ENCODE results near the gene BRD3OS. TPM values are rescaled to one million over a fixed set of nuclear protein-coding genes. Genes with fewer than 3 reads are reported as not detected.
A peak's percentile ranks its signal among the peaks of the same experiment; 100 is the strongest.

Gene BRD3OS
- total and polyA plus RNA-seq, 2 of the 13 experiments (the other 11 are each of a cell fraction or from before 2014, with no cell fraction given) = 4.9 to 5.7 TPM

DNA sequence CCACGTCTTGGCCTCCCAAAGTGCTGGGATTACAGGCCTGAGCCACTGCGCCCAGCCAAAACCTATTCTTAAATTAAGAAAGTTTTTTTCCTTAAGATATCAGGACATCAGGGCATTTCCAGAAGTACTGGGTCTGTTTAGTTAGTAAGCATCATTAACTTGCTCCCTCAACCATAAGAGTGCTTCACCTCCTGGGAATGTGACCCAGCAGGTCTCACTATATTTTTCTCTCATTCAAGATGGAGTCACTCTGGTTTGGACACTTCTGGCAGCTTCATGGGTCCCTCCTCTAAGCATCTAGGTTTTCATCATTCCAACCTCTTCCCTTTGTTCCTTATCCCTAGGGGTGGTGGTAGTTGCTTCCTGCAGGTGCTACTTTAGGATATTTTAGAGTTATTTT lies 10.3 kb upstream of the BRD3OS start (continued):
- TF ChIP-seq, protein P1, sequence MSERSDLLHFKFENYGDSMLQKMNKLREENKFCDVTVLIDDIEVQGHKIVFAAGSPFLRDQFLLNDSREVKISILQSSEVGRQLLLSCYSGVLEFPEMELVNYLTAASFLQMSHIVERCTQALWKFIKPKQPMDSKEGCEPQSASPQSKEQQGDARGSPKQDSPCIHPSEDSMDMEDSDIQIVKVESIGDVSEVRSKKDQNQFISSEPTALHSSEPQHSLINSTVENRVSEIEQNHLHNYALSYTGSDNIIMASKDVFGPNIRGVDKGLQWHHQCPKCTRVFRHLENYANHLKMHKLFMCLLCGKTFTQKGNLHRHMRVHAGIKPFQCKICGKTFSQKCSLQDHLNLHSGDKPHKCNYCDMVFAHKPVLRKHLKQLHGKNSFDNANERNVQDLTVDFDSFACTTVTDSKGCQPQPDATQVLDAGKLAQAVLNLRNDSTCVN (CRISPR knock-in tag; IDR thresholded peaks at IDR 0.05; ENCODE audit: borderline replicate concordance) = no peak
- no peak for TF ChIP-seq AGO2 (optimal IDR thresholded peaks at IDR 0.05; ENCODE audit: low read depth, low read length)
- TF ChIP-seq ZNF367 (CRISPR knock-in tag; IDR thresholded peaks at IDR 0.05; ENCODE audit: borderline replicate concordance) = no peak

GRCh38 chr9:134024214-134024792 lies 978 bp upstream of the BRD3OS start:
- POLR2A ChIA-PET = interaction anchor here (0.5 to 1.3 kb wide), 9 partner anchors 31 to 654 kb away, joined by 3 to 5 read pairs (median 4); no protein-coding TSS in a partner anchor
- Histone ChIP-seq H3K27ac (ENCODE audit: extremely low read length, insufficient read depth, low read length) (no peak overlapping the region), H3K4me3 (replicated peaks in 1 of 3; ENCODE audit: insufficient read depth in 1 of 3, low read depth in 2 of 3, low read length in 3 of 3) (no peak overlapping the region), H3K4me1 (ENCODE audit: insufficient read depth, low read length) (peaks cover 26% of the 10 kb centered on the region), H4K20me1 (ENCODE audit: insufficient read depth, low read length) (no peaks in the 10 kb centered on the region), H3K27me3 (ENCODE audit: control insufficient read depth in 1 of 2, insufficient read depth in 2 of 2, low read length in 2 of 2) (no peaks in the 10 kb centered on the region), H3K36me3 (replicated peaks in 1 of 2; ENCODE audit: control insufficient read depth in 1 of 2, insufficient read depth in 2 of 2, low read length in 2 of 2) (no peaks in the 10 kb centered on the region; a peak in 1 of 5 replicates), H3K9me3 (ENCODE audit: low read length) (no peaks in the 10 kb centered on the region), H2AFZ (ENCODE audit: low read length) (no peak overlapping the region), H3K9ac (ENCODE audit: insufficient read depth, low read depth, low read length) (no peak overlapping the region), H3K4me2 (ENCODE audit: low read depth, low read length) (peak overlapping the region; percentile 61; the same call in 1 of the 2 replicates), H3K79me2 (ENCODE audit: insufficient read depth, low read length) (no peaks in the 10 kb centered on the region)
- CTCF ChIA-PET (ENCODE audit: low intra/inter-chr PET ratio, low total read pairs) = no interaction called here
- ATAC-seq (no peak), DNase-seq (ENCODE audit: low spot score) (no peak), FAIRE-seq (no peak)
- WGBS (ENCODE audit: low lambda C conversion rate) = 48% methylated on average over 4 of the region's 4 CpGs
- intact Hi-C loops (cut with micrococcal nuclease; ENCODE audit: unreplicated experiment) = no loop called here
- in situ Hi-C loops (cut with HindIII; ENCODE audit: extremely low pct_ligation_motif_present, low pct_unique_long_range_greater_than_20kb) = no loop called here
- BruUV-seq (replicated peaks) = no TSS peak
- TF ChIP-seq SP140L (CRISPR knock-in tag; IDR thresholded peaks at IDR 0.05; ENCODE audit: borderline replicate concordance) (no peak), KLF12 (CRISPR knock-in tag; IDR thresholded peaks at IDR 0.05; ENCODE audit: borderline replicate concordance) (no peak), SCMH1 (CRISPR knock-in tag; IDR thresholded peaks at IDR 0.05; ENCODE audit: borderline replicate concordance) (no peak), ZNF350 (CRISPR knock-in tag; IDR thresholded peaks at IDR 0.05; ENCODE audit: borderline replicate concordance, low read depth) (no peak), MLXIP (CRISPR knock-in tag; IDR thresholded peaks at IDR 0.05; ENCODE audit: borderline replicate concordance) (no peak), ZC3H4 (CRISPR knock-in tag; IDR thresholded peaks at IDR 0.05; ENCODE audit: borderline replicate concordance) (no peak), BHLHE40 (IDR thresholded peaks at IDR 0.05; ENCODE audit: low read length) (no peak), PHF21A (CRISPR knock-in tag; IDR thresholded peaks at IDR 0.05) (no peak), RBFOX2 (IDR thresholded peaks at IDR 0.05; ENCODE audit: low read depth, low read length) (no peak), ERF (CRISPR knock-in tag; IDR thresholded peaks at IDR 0.05) (no peak), ZNF260 (CRISPR knock-in tag; IDR thresholded peaks at IDR 0.05; ENCODE audit: borderline replicate concordance, low read depth) (no peak), ZNF468 (CRISPR knock-in tag; IDR thresholded peaks at IDR 0.05) (no peak), ZNF124 (CRISPR knock-in tag; IDR thresholded peaks at IDR 0.05) (no peak), EHMT2 (IDR thresholded peaks at IDR 0.05; ENCODE audit: borderline replicate concordance, low read depth, low read length) (no peak), TIGD3 (CRISPR knock-in tag; IDR thresholded peaks at IDR 0.05; ENCODE audit: borderline replicate concordance) (no peak)
